Right renal cortex interstitium (tissue), 3 donors: ENCODE measurements around the gene CD320. TPM values are rescaled to one million over a fixed set of nuclear protein-coding genes. Genes with fewer than 3 reads are reported as not detected.

ENCODE experiments used
- DNase-seq, 3 donors: peaks; one replicate each; pipeline ENCODE4 v3.0.0-alpha.2; 2013; ENCODE audit warnings: low read depth in 3 of 3, low spot score in 2 of 3
- polyA plus RNA-seq, 3 donors: library from polyadenylated mRNA; unstranded; fragments of 120-200 nt; gene quantifications; one replicate each; pipeline ENCODE4 v1.2.1, GENCODE V29; 2013; ENCODE audit not compliant: insufficient read length in 3 of 3

The CD320 gene
- polyA plus RNA-seq, 3 donors, result 24.2 to 25.9 (median 24.7) TPM

- no peak for DNase-seq
Observed at GRCh38 chr19:8255426-8256125, 52.6 kb downstream of the CD320 start.

GRCh38 chr19:8254286-8255001 is 53.7 kb downstream of the CD320 start:
- DNase-seq, result no peak

GRCh38 chr19:8253678-8254077 is 54.5 kb downstream of the CD320 start:
- no peak for DNase-seq

GRCh38 chr19:8252922-8253589 is 55.1 kb downstream of the CD320 start:
- peak; percentile 54 to 75 (median 56) for DNase-seq

Other genes starting within 250 kb of the CD320 start
- gene FBN3, start 158.8 kb downstream of the CD320 start, polyA plus RNA-seq, result 10 to 100 TPM; 29.8 to 33.9 (median 31.6) TPM
- gene CERS4, start 99.0 kb downstream of the CD320 start, polyA plus RNA-seq, result 10 to 100 TPM; 32.0 to 41.4 (median 38.7) TPM
- gene NDUFA7, start 13.0 kb upstream of the CD320 start, polyA plus RNA-seq, result 10 to 100 TPM; 44.1 to 53.9 (median 50.0) TPM
- 100 to 1,000 TPM; 320 to 390 (median 377) TPM for gene RPS28, start 13.1 kb upstream of the CD320 start, polyA plus RNA-seq
- 1 to 10 TPM; 6.4 to 7.6 (median 7.0) TPM for gene KANK3, start 34.9 kb upstream of the CD320 start, polyA plus RNA-seq
- 1 to 10 TPM; 1.4 to 2.5 (median 1.7) TPM for gene ANGPTL4, start 55.8 kb upstream of the CD320 start, polyA plus RNA-seq
- gene RAB11B, start 82.0 kb upstream of the CD320 start, polyA plus RNA-seq, result 100 to 1,000 TPM; 125 to 147 (median 129) TPM
- gene MARCHF2, start 104.9 kb upstream of the CD320 start, polyA plus RNA-seq, result 10 to 100 TPM; 10.7 to 13.4 (median 11.6) TPM
- gene HNRNPM, start 136.6 kb upstream of the CD320 start, polyA plus RNA-seq, result 100 to 1,000 TPM; 433 to 501 (median 481) TPM
- 1 to 10 TPM in 1 of 3 donors, under 1 TPM in 2; 0.39 to 1.6 (median 0.76) TPM for gene PRAM1, start 194.3 kb upstream of the CD320 start, polyA plus RNA-seq
- 10 to 100 TPM; 16.3 to 19.8 (median 16.7) TPM for gene ZNF414, start 205.8 kb upstream of the CD320 start, polyA plus RNA-seq